T47D (cell line): ENCODE measurements around the gene HHLA2.
"Not testable (repeated sequence)": the region's sequence is repeated elsewhere in the genome, so short reads cannot be mapped to it uniquely, and the experiment has no call there.

Experiments
- DNase-seq, 2 experiments: peaks; one replicate each; pipeline versions ENCODE4 v3.0.0 to v3.0.0-alpha.2; 2011 to 2012; ENCODE audit warnings: low read depth in 1 of 2, low spot score in 1 of 2
- JUND ChIP-seq: IDR thresholded peaks from 2 replicates; pipeline ENCODE4 v1.6.1; 2012; ENCODE audit warnings: low read depth
- in situ Hi-C: cut with HindIII; loops from 2 replicates; pipeline ENCODE4 v1.10.0; 2016; ENCODE audit warnings: low sequenced_read_pairs, low pct_unique_long_range_greater_than_20kb

The HHLA2 gene

DNA sequence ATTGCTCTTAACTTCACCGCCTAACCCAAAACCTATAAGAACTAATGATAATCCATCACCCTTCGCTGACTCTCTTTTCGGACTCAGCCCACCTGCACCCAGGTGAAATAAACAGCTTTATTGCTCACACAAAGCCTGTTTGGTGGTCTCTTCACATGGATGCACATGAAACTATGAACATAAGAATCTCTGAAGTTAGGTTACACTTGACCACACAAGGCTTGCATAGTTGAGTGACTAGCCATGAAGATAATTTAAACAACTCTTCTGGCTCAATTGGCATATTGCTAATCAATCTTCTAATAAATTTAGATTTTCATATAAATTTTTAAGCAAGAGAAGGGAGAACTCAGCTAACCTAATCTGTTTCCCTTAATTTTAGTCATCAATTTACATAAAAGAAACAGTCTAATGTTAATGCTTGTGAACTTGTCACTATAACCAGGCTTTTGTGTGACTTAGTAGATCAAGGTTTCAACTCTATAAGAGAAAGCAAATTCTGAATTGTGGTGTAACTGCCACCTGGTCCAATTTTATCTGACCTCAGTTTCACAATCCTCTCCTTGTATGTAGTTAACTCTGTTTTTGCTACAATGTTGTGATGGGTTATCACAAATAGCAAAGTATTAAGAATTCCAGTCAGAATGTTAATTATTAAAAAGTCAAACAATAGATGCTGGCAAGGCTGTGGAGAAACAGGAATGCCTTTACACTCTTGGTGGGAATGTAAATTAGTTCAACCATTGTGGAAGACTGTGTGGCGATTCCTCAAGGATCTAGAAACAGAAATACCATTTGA lies 82.0 kb downstream of the HHLA2 start:
- no peak for DNase-seq
- in situ Hi-C loops, result no loop called here
- no peak for TF ChIP-seq JUND

- in situ Hi-C loops, DNase-seq: not testable (repeated sequence)
These were observed 82.6 kb downstream of the HHLA2 start for GRCh38 chr3:108378952-108379342.

DNA sequence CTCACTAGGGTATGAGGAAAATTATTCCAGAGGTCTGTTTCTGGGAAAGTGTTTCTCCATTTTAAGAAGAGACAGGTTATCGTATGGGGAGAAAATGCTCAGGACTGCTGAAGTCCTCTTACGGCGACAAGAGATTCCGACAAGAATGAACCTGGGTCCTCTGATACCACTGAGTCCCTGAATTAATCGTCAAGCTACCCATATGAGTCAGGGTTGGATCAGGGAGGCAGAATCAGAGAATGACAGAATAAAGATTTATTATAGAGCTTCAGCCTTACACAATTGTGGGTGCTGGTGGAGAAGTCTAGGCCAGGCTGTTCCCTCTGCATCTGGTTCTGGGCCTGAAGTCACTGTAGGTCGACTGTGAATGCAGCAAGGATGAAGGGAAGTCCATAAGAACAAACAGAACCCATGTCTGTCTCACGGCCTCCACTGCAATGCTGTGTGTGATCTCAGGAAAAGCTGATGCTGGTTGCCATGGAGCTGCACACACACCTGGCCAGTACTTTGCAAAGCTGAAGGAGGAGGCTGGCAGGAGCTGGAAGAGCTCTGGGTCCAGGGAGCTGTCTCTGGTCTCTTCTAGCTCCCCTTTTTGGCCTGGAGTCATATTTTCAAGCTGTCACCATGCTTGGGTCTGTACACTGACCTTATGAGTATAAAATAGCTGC lies 83.9 kb downstream of the HHLA2 start:
- in situ Hi-C loops, result no loop called here
- DNase-seq, result no peak
- TF ChIP-seq JUND, result no peak

DNA sequence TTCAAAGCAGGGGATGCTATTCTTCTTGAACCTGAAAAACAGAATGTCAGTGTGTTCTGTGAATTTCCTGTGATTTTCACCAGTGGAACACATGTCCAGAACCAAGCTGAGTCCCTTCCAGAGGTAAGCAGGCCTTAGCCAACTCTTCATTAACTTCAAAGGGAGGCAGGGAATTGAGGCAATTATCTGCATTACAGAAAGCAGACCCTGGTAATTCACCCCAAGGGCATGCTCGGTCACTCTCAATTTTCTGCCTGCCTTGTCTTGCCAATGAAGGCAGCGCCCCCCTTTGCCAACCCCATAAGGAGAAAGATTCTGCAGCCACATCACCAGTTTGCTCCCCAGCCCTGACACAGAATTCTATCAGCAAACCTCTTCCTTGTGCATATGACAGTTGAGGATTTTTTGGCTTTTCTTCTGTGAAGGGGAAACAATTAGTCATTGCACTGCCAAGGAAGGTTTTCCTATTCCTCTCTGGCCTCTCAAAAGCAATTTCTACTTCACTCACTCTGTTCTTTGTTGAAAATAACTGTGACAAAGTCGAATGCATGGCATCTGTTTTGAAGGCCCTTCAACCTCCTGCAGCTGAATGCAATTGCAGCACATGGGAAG lies 85.3 kb downstream of the HHLA2 start:
- DNase-seq, result no peak
- no peak for TF ChIP-seq JUND
- in situ Hi-C loops, result no loop called here

DNA sequence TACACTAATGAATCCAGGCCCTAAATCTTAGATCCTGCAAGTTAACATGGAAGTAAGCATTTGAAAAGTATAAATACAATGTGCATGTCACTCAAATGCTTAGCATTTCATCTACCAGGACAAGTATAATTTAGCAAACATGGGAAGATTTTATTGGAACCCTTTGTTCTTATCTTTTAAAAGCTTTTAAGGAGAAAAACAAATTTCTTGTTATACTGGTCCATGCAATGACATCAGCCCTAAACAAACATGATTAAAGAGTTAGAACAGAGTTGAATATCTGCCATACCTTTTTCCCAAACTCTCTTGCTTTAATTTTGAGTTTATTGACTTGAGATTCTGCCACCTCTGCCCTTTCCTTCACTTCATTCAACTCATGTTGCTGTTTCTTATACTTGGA lies 87.0 kb downstream of the HHLA2 start:
- in situ Hi-C loops, result no loop called here
- no peak for DNase-seq
- no peak for TF ChIP-seq JUND

GRCh38 chr3:108387063-108387462 lies 90.7 kb downstream of the HHLA2 start:
- in situ Hi-C loops, result no loop called here
- DNase-seq, result no peak
- no peak for TF ChIP-seq JUND

GRCh38 chr3:108388136-108389132 lies 92.1 kb downstream of the HHLA2 start:
- DNase-seq, result no peak
- in situ Hi-C loops, result no loop called here
- TF ChIP-seq JUND, result no peak

GRCh38 chr3:108389372-108389771 lies 93.0 kb downstream of the HHLA2 start:
- no peak for TF ChIP-seq JUND
- DNase-seq, result no peak
- in situ Hi-C loops, result no loop called here

DNA sequence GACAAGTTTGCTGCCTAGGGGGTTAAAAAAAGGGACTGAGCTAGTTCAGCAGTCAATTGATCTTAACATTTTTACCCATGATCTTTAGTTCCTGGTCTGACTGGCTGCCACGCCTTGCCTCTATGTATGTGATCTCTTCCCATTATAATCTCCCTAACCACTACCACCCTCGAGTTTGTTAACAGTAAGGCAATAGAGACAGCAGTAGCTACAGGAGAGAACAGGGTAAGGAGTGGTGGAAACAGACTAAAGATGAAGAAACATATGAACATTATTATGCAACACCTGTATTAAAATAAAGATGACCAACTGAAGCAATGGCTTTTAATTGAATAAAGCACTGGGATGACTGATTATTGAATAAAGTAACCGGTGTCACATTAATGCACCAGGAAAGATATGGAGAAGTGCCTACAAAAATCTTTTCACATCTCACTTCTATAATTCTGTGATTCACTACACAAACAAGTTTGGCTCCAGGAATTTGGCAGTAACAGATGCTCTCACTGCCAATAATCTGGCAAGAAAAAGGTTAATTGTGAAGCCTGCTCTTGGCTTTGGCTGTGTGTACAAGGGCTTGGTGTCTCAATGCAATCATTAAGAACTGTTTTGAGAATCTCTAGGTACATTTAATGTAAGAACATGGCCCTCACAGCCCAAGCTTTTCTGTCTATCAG lies 95.7 kb downstream of the HHLA2 start:
- TF ChIP-seq JUND, result no peak
- in situ Hi-C loops, result no loop called here
- DNase-seq, result no peak

DNA sequence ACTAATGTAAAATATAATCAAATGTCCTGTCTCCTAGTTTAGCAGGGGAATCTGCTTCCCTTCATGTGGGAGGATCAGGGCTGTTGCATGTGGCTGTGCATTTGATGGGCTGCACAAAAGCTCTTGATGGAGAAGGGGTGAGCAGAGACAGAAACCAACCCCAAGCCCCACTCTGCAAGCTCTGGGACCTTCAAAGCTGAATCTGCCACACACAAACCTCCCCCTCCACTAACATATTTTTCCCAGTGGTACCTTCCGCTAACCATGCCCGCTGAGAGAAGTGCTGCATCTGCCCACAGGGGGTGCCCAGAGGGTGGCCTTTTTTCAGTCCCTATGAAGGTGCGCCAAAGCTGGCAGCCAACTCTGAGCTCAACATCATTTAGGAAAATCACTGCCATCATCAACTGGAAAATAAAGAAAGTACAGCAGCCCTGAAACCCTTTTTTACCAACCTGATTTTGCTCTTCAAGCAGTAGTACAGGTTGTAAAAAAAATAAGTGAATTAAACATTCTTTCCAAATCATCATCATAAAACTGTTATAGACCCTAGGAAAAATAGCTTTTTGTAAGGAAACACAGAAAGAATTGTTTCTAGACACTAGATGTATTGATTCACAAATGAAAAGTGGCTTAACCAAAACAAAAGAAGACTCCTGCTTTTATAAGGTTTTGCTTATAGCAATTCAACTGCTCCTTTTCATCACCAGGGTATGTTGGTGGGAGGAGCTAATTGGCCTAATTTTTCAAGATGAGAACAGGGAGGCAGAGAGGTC lies 97.0 kb downstream of the HHLA2 start:
- in situ Hi-C loops, result no loop called here
- no peak for DNase-seq
- TF ChIP-seq JUND, result no peak

GRCh38 chr3:108394016-108394415 lies 97.7 kb downstream of the HHLA2 start:
- in situ Hi-C loops, result no loop called here
- TF ChIP-seq JUND, result no peak
- DNase-seq, result no peak

- no peak for TF ChIP-seq JUND
- DNase-seq, result no peak
- in situ Hi-C loops, result no loop called here
These were observed 98.2 kb downstream of the HHLA2 start for GRCh38 chr3:108394563-108394962.
